HepG2 (cell line): ENCODE results near the gene SNED1. TPM values are rescaled to one million over a fixed set of nuclear protein-coding genes. Genes with fewer than 3 reads are reported as not detected.

Source experiments
- CEBPG ChIP-seq: IDR thresholded peaks from 2 replicates; pipeline ENCODE4 v1.6.1; 2016
- DNMT1 ChIP-seq: sonication (generic); formaldehyde crosslinking; IDR thresholded peaks from 2 replicates; pipeline ENCODE4 v1.5.1; 2020; ENCODE audit warnings: mild to moderate bottlenecking, missing genetic modification reagents
- GABPB1 ChIP-seq: IDR thresholded peaks from 2 replicates; pipeline ENCODE4 v1.6.1; 2016; ENCODE audit warnings: mild to moderate bottlenecking, missing genetic modification reagents, moderate library complexity, missing compliant biosample characterization
- GATAD2A ChIP-seq: IDR thresholded peaks from 2 replicates; pipeline ENCODE4 v1.6.1; 2016
- KLF6 ChIP-seq: IDR thresholded peaks from 2 replicates; pipeline ENCODE4 v1.8.0; 2016; ENCODE audit warnings: missing biosample characterization, missing genetic modification reagents
- RAD51 ChIP-seq: fragments of 450-650 bp; IDR thresholded peaks from 2 replicates; pipeline ENCODE4 v1.6.1; 2016; ENCODE audit warnings: borderline replicate concordance
- REXO4 ChIP-seq: sonication (generic); formaldehyde crosslinking; IDR thresholded peaks from 2 replicates; pipeline ENCODE4 v1.8.0; 2022; ENCODE audit warnings: missing genetic modification reagents, mild to moderate bottlenecking, borderline replicate concordance
- SETDB1 ChIP-seq: sonication (generic); formaldehyde crosslinking; IDR thresholded peaks from 2 replicates; pipeline ENCODE4 v1.5.1; 2020; ENCODE audit warnings: missing genetic modification reagents, mild to moderate bottlenecking, borderline replicate concordance
- ZNF441 ChIP-seq: sonication (generic); formaldehyde crosslinking; IDR thresholded peaks from 2 replicates; pipeline ENCODE4 v1.7.0; 2021; ENCODE audit warnings: missing genetic modification reagents, borderline replicate concordance
- ZNF598 ChIP-seq: sonication (generic); formaldehyde crosslinking; IDR thresholded peaks from 2 replicates; pipeline ENCODE4 v1.5.1; 2020; ENCODE audit warnings: mild to moderate bottlenecking, missing genetic modification reagents, borderline replicate concordance
- ZNF724P ChIP-seq: sonication (generic); formaldehyde crosslinking; IDR thresholded peaks from 2 replicates; pipeline ENCODE4 v1.8.0; 2022; ENCODE audit warnings: missing genetic modification reagents, borderline replicate concordance
- polyA plus RNA-seq, 8 experiments: library from polyadenylated mRNA; depleted of rRNA in 3 of 8; stranded (reverse) in 7 of 8; unstranded in 1 of 8; fragments of >200 nt; fragmentation: Illumina TruSeq in 4 of 8; extraction: Trizol in 4 of 8; gene quantifications; 2 replicates each; pipeline versions ENCODE4 v1.2.1 to v1.2.3, GENCODE V29; 2011 to 2016; ENCODE audit warnings: low read depth in 4 of 8, missing spikeins in 1 of 8, mixed read lengths in 1 of 8; ENCODE audit not compliant: insufficient read depth in 1 of 8
- total RNA-seq, 5 experiments: library from RNA; depleted of rRNA; stranded (reverse); fragments of >200 nt; fragmentation: Illumina TruSeq; extraction: Trizol; gene quantifications; 2 replicates each; pipeline ENCODE4 v1.2.3, GENCODE V29; 2016; ENCODE audit warnings: low read depth in 1 of 5
- TF ChIP-seq, protein P1 (sequence below): sonication (generic); formaldehyde crosslinking; IDR thresholded peaks from 2 replicates; pipeline ENCODE4 v1.4.0; 2020; ENCODE audit warnings: mild to moderate bottlenecking, missing genetic modification reagents
- TF ChIP-seq, protein P2 (sequence below): sonication (generic); IDR thresholded peaks from 2 replicates; pipeline ENCODE4 v1.6.1; 2016; ENCODE audit warnings: low read depth, borderline replicate concordance
- TF ChIP-seq, protein P3 (sequence below): sonication (generic); formaldehyde crosslinking; conservative IDR thresholded peaks from 2 replicates; pipeline ENCODE4 v1.8.1; 2023; ENCODE audit warnings: missing genetic modification reagents
- TF ChIP-seq, protein P4 (sequence below): sonication (generic); formaldehyde crosslinking; IDR thresholded peaks from 2 replicates; pipeline ENCODE4 v1.9.0; 2022; ENCODE audit warnings: low read depth, missing genetic modification reagents
- TF ChIP-seq, protein P5 (sequence below): IDR thresholded peaks from 2 replicates; pipeline ENCODE4 v1.6.1; 2016; ENCODE audit warnings: missing compliant biosample characterization, missing genetic modification reagents, borderline replicate concordance
- TF ChIP-seq, protein P6 (sequence below): IDR thresholded peaks from 2 replicates; pipeline ENCODE4 v1.6.1; 2016; ENCODE audit warnings: missing biosample characterization, missing genetic modification reagents, low read depth
- TF ChIP-seq, protein P7 (sequence below): sonication (generic); formaldehyde crosslinking; IDR thresholded peaks from 2 replicates; pipeline ENCODE4 v1.8.1; 2023; ENCODE audit warnings: mild to moderate bottlenecking, missing genetic modification reagents

Gene SNED1
- total and polyA plus RNA-seq, 2 of the 13 experiments (the other 11 are each of a cell fraction or from before 2014, with no cell fraction given), result 0.15 to 0.65 TPM

DNA sequence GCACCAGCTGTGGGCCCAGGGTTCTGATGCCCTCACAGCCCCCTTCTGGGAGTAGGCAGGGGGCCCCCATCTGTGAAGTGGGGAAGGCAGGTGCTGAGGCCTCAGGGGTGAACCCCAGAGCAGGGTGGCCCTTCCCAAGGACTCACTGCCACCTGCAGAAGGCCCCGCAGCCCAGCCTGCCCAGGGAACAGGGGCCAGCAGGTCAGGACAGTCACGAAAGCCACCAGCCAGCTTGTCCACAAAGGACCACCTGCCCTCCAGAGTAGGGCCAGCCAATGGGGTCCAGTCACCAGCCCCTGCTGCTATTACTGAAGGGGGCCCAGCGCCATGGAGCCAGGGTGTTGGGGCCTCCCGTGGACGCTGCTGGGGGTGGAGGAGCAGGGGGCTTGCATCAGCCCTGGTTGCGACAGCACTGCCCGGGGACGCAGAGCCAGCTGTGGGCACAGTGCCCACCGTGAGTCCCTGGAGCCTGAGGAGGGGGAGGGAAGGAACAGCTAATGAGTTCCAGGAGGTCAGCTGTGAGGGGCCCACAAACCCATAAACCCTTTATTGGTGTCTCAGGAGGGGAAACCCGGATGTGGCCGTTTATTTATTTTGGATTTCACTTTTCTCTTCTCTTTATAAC, 11.5 kb upstream of the SNED1 start (continued):
- TF ChIP-seq, protein P1, sequence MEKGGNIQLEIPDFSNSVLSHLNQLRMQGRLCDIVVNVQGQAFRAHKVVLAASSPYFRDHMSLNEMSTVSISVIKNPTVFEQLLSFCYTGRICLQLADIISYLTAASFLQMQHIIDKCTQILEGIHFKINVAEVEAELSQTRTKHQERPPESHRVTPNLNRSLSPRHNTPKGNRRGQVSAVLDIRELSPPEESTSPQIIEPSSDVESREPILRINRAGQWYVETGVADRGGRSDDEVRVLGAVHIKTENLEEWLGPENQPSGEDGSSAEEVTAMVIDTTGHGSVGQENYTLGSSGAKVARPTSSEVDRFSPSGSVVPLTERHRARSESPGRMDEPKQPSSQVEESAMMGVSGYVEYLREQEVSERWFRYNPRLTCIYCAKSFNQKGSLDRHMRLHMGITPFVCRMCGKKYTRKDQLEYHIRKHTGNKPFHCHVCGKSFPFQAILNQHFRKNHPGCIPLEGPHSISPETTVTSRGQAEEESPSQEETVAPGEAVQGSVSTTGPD (CRISPR knock-in tag), result no peak
- TF ChIP-seq KLF6 (CRISPR knock-in tag), result no peak
- no peak for TF ChIP-seq SETDB1 (CRISPR knock-in tag)
- TF ChIP-seq RAD51, result no peak
- TF ChIP-seq GATAD2A (CRISPR knock-in tag), result peak; percentile 81
- TF ChIP-seq ZNF724P (CRISPR knock-in tag), result 0 out of 2 replicates have a peak, but pooled peaks have one; percentile 65
- TF ChIP-seq, protein P2, sequence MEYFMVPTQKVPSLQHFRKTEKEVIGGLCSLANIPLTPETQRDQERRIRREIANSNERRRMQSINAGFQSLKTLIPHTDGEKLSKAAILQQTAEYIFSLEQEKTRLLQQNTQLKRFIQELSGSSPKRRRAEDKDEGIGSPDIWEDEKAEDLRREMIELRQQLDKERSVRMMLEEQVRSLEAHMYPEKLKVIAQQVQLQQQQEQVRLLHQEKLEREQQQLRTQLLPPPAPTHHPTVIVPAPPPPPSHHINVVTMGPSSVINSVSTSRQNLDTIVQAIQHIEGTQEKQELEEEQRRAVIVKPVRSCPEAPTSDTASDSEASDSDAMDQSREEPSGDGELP, result peak; percentile 34; the same call in 1 of the 2 replicates
- no peak for TF ChIP-seq DNMT1
- TF ChIP-seq, protein P3, sequence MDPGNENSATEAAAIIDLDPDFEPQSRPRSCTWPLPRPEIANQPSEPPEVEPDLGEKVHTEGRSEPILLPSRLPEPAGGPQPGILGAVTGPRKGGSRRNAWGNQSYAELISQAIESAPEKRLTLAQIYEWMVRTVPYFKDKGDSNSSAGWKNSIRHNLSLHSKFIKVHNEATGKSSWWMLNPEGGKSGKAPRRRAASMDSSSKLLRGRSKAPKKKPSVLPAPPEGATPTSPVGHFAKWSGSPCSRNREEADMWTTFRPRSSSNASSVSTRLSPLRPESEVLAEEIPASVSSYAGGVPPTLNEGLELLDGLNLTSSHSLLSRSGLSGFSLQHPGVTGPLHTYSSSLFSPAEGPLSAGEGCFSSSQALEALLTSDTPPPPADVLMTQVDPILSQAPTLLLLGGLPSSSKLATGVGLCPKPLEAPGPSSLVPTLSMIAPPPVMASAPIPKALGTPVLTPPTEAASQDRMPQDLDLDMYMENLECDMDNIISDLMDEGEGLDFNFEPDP (CRISPR knock-in tag), result no peak
- TF ChIP-seq, protein P4, sequence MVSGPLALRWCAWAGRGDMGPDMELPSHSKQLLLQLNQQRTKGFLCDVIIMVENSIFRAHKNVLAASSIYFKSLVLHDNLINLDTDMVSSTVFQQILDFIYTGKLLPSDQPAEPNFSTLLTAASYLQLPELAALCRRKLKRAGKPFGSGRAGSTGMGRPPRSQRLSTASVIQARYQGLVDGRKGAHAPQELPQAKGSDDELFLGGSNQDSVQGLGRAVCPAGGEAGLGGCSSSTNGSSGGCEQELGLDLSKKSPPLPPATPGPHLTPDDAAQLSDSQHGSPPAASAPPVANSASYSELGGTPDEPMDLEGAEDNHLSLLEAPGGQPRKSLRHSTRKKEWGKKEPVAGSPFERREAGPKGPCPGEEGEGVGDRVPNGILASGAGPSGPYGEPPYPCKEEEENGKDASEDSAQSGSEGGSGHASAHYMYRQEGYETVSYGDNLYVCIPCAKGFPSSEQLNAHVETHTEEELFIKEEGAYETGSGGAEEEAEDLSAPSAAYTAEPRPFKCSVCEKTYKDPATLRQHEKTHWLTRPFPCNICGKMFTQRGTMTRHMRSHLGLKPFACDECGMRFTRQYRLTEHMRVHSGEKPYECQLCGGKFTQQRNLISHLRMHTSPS, result peak; percentile 92
- TF ChIP-seq, protein P5, sequence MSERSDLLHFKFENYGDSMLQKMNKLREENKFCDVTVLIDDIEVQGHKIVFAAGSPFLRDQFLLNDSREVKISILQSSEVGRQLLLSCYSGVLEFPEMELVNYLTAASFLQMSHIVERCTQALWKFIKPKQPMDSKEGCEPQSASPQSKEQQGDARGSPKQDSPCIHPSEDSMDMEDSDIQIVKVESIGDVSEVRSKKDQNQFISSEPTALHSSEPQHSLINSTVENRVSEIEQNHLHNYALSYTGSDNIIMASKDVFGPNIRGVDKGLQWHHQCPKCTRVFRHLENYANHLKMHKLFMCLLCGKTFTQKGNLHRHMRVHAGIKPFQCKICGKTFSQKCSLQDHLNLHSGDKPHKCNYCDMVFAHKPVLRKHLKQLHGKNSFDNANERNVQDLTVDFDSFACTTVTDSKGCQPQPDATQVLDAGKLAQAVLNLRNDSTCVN (CRISPR knock-in tag), result no peak
- TF ChIP-seq, protein P6, sequence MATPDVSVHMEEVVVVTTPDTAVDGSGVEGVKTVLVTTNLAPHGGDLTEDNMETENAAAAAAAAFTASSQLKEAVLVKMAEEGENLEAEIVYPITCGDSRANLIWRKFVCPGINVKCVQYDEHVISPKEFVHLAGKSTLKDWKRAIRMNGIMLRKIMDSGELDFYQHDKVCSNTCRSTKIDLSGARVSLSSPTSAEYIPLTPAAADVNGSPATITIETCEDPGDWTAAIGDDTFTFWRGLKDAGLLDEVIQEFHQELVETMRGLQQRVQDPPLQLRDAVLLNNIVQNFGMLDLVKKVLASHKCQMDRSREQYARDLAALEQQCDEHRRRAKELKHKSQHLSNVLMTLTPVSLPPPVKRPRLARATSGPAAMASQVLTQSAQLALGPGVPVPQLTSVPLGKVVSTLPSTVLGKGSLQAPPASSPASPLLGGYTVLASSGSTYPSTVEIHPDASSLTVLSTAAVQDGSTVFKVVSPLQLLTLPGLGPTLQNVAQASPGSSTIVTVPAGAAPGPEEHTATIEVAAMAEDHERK (CRISPR knock-in tag), result no peak
- TF ChIP-seq REXO4, result no peak
- TF ChIP-seq CEBPG (CRISPR knock-in tag), result peak; percentile 51; the same call in 1 of the 2 replicates
- TF ChIP-seq, protein P7, sequence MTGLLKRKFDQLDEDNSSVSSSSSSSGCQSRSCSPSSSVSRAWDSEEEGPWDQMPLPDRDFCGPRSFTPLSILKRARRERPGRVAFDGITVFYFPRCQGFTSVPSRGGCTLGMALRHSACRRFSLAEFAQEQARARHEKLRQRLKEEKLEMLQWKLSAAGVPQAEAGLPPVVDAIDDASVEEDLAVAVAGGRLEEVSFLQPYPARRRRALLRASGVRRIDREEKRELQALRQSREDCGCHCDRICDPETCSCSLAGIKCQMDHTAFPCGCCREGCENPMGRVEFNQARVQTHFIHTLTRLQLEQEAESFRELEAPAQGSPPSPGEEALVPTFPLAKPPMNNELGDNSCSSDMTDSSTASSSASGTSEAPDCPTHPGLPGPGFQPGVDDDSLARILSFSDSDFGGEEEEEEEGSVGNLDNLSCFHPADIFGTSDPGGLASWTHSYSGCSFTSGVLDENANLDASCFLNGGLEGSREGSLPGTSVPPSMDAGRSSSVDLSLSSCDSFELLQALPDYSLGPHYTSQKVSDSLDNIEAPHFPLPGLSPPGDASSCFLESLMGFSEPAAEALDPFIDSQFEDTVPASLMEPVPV (CRISPR knock-in tag), result no peak
- TF ChIP-seq GABPB1 (CRISPR knock-in tag), result peak; percentile 42; the same call in 1 of the 2 replicates
- no peak for TF ChIP-seq ZNF598 (CRISPR knock-in tag)
- TF ChIP-seq ZNF441 (CRISPR knock-in tag), result no peak
